Lung (tissue), 12 donors: ENCODE results near the gene KRTAP9-2. TPM values are rescaled to one million over a fixed set of nuclear protein-coding genes. Genes with fewer than 3 reads are reported as not detected.
"Not testable (repeated sequence)": the region's sequence is repeated elsewhere in the genome, so short reads cannot be mapped to it uniquely, and the experiment has no call there.

ENCODE experiments used
- ATAC-seq: fragments of 200-7000 bp; cut with Tn5 transposase; one replicate; pipeline ENCODE4 v1.9.1; 2020; ENCODE audit warnings: moderate number of reproducible peaks; ENCODE audit not compliant: insufficient read depth, low FRiP score
- DNase-seq, 3 donors: peaks; one replicate each; pipeline ENCODE4 v3.0.0-alpha.2; 2013 to 2017
- H3K27ac ChIP-seq, 2 donors: one replicate each; pipeline ENCODE4 v1.5.1; 2013; ENCODE audit warnings: mild to moderate bottlenecking in 2 of 2, moderate library complexity in 2 of 2, control low read depth in 1 of 2, inconsistent platforms in 1 of 2, low read depth in 1 of 2, low read length in 1 of 2
- H3K27me3 ChIP-seq, 3 donors: one replicate each; pipeline ENCODE4 v1.5.1; 2013; ENCODE audit warnings: low read length in 2 of 3; ENCODE audit not compliant: control insufficient read depth in 3 of 3, insufficient read depth in 3 of 3
- H3K36me3 ChIP-seq, 4 donors: one replicate each; pipeline ENCODE4 v1.5.1; 2013; ENCODE audit warnings: low read length in 4 of 4, mild to moderate bottlenecking in 1 of 4, moderate library complexity in 1 of 4; ENCODE audit not compliant: control insufficient read depth in 4 of 4, insufficient read depth in 4 of 4
- H3K4me1 ChIP-seq, 5 donors: one replicate each; pipeline ENCODE4 v1.5.1; 2013; ENCODE audit warnings: low read length in 5 of 5, mild to moderate bottlenecking in 2 of 5, moderate library complexity in 1 of 5; ENCODE audit not compliant: control insufficient read depth in 5 of 5, insufficient read depth in 5 of 5
- H3K4me3 ChIP-seq: one replicate; pipeline ENCODE4 v1.5.1; 2013; ENCODE audit warnings: mild to moderate bottlenecking, control low read depth, moderate library complexity
- H3K9ac ChIP-seq, 2 donors: one replicate each; pipeline ENCODE4 v1.5.1; 2013; ENCODE audit warnings: low read length in 2 of 2, control low read depth in 1 of 2; ENCODE audit not compliant: insufficient read depth in 1 of 2
- H3K9me3 ChIP-seq, 4 donors: one replicate each; pipeline ENCODE4 v1.5.1; 2013; ENCODE audit warnings: low read length in 3 of 4, mild to moderate bottlenecking in 1 of 4, moderate library complexity in 1 of 4; ENCODE audit not compliant: control insufficient read depth in 4 of 4, insufficient read depth in 3 of 4
- CTCF ChIP-seq: IDR thresholded peaks from 2 replicates; pipeline ENCODE4 v1.5.1; 2012; ENCODE audit warnings: mild to moderate bottlenecking; ENCODE audit errors: control extremely low read depth, extremely low read depth
- WGBS, 2 donors: extraction: QIAGEN DNeasy Blood & Tissue Kit; methylation state at CpG; one replicate each; pipeline ENCODE4 v1.1.7; 2013; 5-methylcytosine and 5-hydroxymethylcytosine counted together
- polyA plus RNA-seq, 2 donors: library from polyadenylated mRNA; stranded (reverse); fragments of 200-250 nt; gene quantifications; one replicate each; pipeline ENCODE4 v1.2.1, GENCODE V29; 2013
- total RNA-seq, 2 donors: library from RNA; depleted of rRNA in 1 of 2; stranded (reverse); fragments of >200 nt in 1 of 2; gene quantifications; one replicate each; pipeline ENCODE4 v1.2.1, GENCODE V29; 2014 to 2021
- donor health status: control.
- donor health status: control.
- donor health status: Bipolar disorder and iron deficiency.
- donor health status: healthy.
- donor health status: DM: yes; HTN: yes; CAD: no.

Gene KRTAP9-2
- total and polyA plus RNA-seq, 4 donors = not detected

GRCh38 chr17:41186872-41187271 lies 39.6 kb upstream of the KRTAP9-2 start:
- TF ChIP-seq CTCF = no peak
- H3K27ac ChIP-seq = no peak overlapping the region
- no peak for ATAC-seq
- no peak for DNase-seq
- no peaks in the 10 kb centered on the region for H3K4me1 ChIP-seq
- H3K9me3 ChIP-seq = peaks cover 0 to 11% (median 0%) of the 10 kb centered on the region in 4 donors
- H3K27me3 ChIP-seq = no peaks in the 10 kb centered on the region
- H3K4me3 ChIP-seq = no peak overlapping the region
- 85 to 98% methylated on average over 2 of the region's 2 CpGs for WGBS, 2 donors
- no peaks in the 10 kb centered on the region for H3K36me3 ChIP-seq
- no peak overlapping the region for H3K9ac ChIP-seq

- not testable (repeated sequence) for ATAC-seq
Observed at GRCh38 chr17:41189837-41190318, 36.6 kb upstream of the KRTAP9-2 start, which contains the start of gene KRTAP9-1. Gene KRTAP9-1 (plus strand): TSS chr17:41189887. CDS start chr17:41189887, 0 bp downstream.

GRCh38 chr17:41190328-41190727 lies 36.1 kb upstream of the KRTAP9-2 start:
- TF ChIP-seq CTCF = no peak
- H3K4me3 ChIP-seq = no peak overlapping the region
- peaks cover 0 to 8% (median 0%) of the 10 kb centered on the region in 4 donors for H3K9me3 ChIP-seq
- ATAC-seq = no peak
- H3K9ac ChIP-seq = no peak overlapping the region
- H3K27me3 ChIP-seq = no peaks in the 10 kb centered on the region
- no peak for DNase-seq
- H3K4me1 ChIP-seq = no peaks in the 10 kb centered on the region
- no peaks in the 10 kb centered on the region for H3K36me3 ChIP-seq
- 84 to 93% methylated on average over 3 of the region's 3 CpGs for WGBS, 2 donors
- H3K27ac ChIP-seq = no peak overlapping the region

More at GRCh38 chr17:41189837-41190318, 36.6 kb upstream of the KRTAP9-2 start, which contains the start of gene KRTAP9-1:
- not testable (repeated sequence) for DNase-seq, H3K4me3 ChIP-seq, H3K27ac ChIP-seq, H3K4me1 ChIP-seq, H3K9me3 ChIP-seq, H3K36me3 ChIP-seq, H3K9ac ChIP-seq, H3K27me3 ChIP-seq
- 80 to 93% methylated on average over 1 of the region's 1 CpG for WGBS, 2 donors

GRCh38 chr17:41196068-41196467 lies 30.4 kb upstream of the KRTAP9-2 start:
- Histone ChIP-seq H3K4me1 (no peaks in the 10 kb centered on the region), H3K36me3 (no peaks in the 10 kb centered on the region), H3K27ac (no peak overlapping the region), H3K9ac (no peak overlapping the region), H3K9me3 (peaks cover 0 to 2% (median 1%) of the 10 kb centered on the region in 4 donors), H3K4me3 (no peak overlapping the region), H3K27me3 (no peaks in the 10 kb centered on the region)
- DNase-seq (no peak), ATAC-seq (no peak)
- TF ChIP-seq CTCF = no peak
- 25 to 45% methylated on average over 1 of the region's 1 CpG for whole genome bisulfite sequencing, 2 donors
